MM.1S (cell line): Measurements from ENCODE around the gene METTL25B.
A peak's percentile ranks its signal among the peaks of the same experiment; 100 is the strongest.

ENCODE experiments used
- EZH2 ChIP-seq: fragments of 300-600 bp; sonication (generic); optimal IDR thresholded peaks from 2 replicates; pipeline ENCODE3; 2017; ENCODE audit warnings: low read depth, mild to moderate bottlenecking, antibody characterized with exemption, low read length, mixed read lengths
- TF ChIP-seq, protein P1 (sequence below): fragments of 300-600 bp; sonication (generic); IDR thresholded peaks from 2 replicates; pipeline ENCODE4 v1.5.1; 2016; ENCODE audit warnings: antibody characterized with exemption, low read length, mixed read lengths

DNA sequence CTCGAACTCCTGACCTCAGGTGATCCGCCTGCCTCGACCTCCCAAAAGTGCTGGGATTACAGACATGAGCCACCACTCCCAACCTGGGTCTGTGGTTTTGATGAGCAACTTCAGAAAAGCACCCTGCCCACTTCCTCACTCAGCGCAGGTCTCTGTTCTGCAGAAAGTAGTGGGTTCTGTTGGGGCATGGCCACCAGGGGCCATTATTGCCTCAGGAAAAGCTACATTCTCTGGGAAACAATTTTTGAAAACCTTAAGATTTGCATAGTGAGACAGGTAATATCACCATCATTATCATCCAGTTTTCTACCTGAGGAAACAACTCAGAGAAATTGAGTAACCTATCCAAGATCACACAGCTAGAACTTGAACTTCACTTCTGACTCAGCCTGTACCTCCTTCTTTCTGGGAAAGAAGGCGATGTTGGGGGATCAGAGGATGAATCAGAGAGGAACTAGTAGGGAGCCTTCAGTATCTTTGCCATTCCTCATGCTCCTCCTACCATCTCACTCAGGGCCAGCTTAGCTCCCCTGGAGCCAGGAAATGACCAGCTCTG is 44.0 kb upstream of the METTL25B start:
- TF ChIP-seq, protein P1, sequence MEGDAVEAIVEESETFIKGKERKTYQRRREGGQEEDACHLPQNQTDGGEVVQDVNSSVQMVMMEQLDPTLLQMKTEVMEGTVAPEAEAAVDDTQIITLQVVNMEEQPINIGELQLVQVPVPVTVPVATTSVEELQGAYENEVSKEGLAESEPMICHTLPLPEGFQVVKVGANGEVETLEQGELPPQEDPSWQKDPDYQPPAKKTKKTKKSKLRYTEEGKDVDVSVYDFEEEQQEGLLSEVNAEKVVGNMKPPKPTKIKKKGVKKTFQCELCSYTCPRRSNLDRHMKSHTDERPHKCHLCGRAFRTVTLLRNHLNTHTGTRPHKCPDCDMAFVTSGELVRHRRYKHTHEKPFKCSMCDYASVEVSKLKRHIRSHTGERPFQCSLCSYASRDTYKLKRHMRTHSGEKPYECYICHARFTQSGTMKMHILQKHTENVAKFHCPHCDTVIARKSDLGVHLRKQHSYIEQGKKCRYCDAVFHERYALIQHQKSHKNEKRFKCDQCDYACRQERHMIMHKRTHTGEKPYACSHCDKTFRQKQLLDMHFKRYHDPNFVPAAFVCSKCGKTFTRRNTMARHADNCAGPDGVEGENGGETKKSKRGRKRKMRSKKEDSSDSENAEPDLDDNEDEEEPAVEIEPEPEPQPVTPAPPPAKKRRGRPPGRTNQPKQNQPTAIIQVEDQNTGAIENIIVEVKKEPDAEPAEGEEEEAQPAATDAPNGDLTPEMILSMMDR = peak; percentile 19; the same call in 1 of the 2 replicates
- no peak for TF ChIP-seq EZH2
